ENCODE results near the gene NHSL1. TPM values are rescaled to one million over a fixed set of nuclear protein-coding genes. Genes with fewer than 3 reads are reported as not detected.

The NHSL1 gene
- total RNA-seq, 1 experiment from 2014 or later: 32.1 TPM

- H3K36me3 Mint-ChIP-seq (ENCODE audit: insufficient read depth, unreplicated experiment): no peaks in the 10 kb centered on the region
- H3K27ac Mint-ChIP-seq (ENCODE audit: low read depth, unreplicated experiment): no peak overlapping the region
- POLR2A ChIA-PET: no interaction called here
- H3K27me3 Mint-ChIP-seq (ENCODE audit: insufficient read depth, unreplicated experiment): no peaks in the 10 kb centered on the region
- CTCF ChIA-PET: interaction anchor here (1.4 to 1.8 kb wide), 2 partner anchors 8 to 18 kb away, joined by 3 to 5 read pairs; no protein-coding TSS in a partner anchor
- peaks cover 8% of the 10 kb centered on the region for H3K4me1 Mint-ChIP-seq (ENCODE audit: insufficient read depth, unreplicated experiment)
- no peaks in the 10 kb centered on the region for H3K9me3 Mint-ChIP-seq (ENCODE audit: unreplicated experiment)
- BruUV-seq (replicated peaks): no TSS peak
- H3K4me3 Mint-ChIP-seq (ENCODE audit: unreplicated experiment): no peak overlapping the region
- no peak for TF ChIP-seq CTCF (IDR thresholded peaks at IDR 0.05; ENCODE audit: unreplicated experiment)
- intact Hi-C loops (cut with micrococcal nuclease): no loop called here
- DNase-seq (ENCODE audit: unreplicated experiment): no peak
Observed at GRCh38 chr6:138502546-138502945, 3.3 kb upstream of the NHSL1 start.

GRCh38 chr6:138500867-138501446 is 1.7 kb upstream of the NHSL1 start:
- Mint-ChIP-seq H3K27ac (ENCODE audit: low read depth, unreplicated experiment) (no peak overlapping the region), H3K27me3 (ENCODE audit: insufficient read depth, unreplicated experiment) (no peaks in the 10 kb centered on the region), H3K4me3 (ENCODE audit: unreplicated experiment) (no peak overlapping the region), H3K4me1 (ENCODE audit: insufficient read depth, unreplicated experiment) (peaks cover 8% of the 10 kb centered on the region), H3K36me3 (ENCODE audit: insufficient read depth, unreplicated experiment) (no peaks in the 10 kb centered on the region), H3K9me3 (ENCODE audit: unreplicated experiment) (no peaks in the 10 kb centered on the region)
- CTCF ChIA-PET: interaction anchor here (1.1 to 3.1 kb wide), 4 partner anchors 8 to 498 kb away, joined by 4 to 15 read pairs (median 6); no protein-coding TSS in a partner anchor
- POLR2A ChIA-PET: interaction anchor here (0.6 to 0.8 kb wide), 3 partner anchors 13 to 468 kb away, joined by 3 to 6 read pairs (median 4); no protein-coding TSS in a partner anchor
- no TSS peak for BruUV-seq (replicated peaks)
- no peak for TF ChIP-seq CTCF (IDR thresholded peaks at IDR 0.05; ENCODE audit: unreplicated experiment)
- no peak for DNase-seq (ENCODE audit: unreplicated experiment)
- intact Hi-C loops (cut with micrococcal nuclease): no loop called here

- CTCF ChIA-PET: interaction anchor here (0.8 to 3.1 kb wide), 4 partner anchors 9 to 497 kb away, joined by 3 to 15 read pairs (median 6); no protein-coding TSS in a partner anchor
- Mint-ChIP-seq H3K36me3 (ENCODE audit: insufficient read depth, unreplicated experiment) (no peaks in the 10 kb centered on the region), H3K9me3 (ENCODE audit: unreplicated experiment) (no peaks in the 10 kb centered on the region), H3K4me3 (ENCODE audit: unreplicated experiment) (no peak overlapping the region), H3K27me3 (ENCODE audit: insufficient read depth, unreplicated experiment) (no peaks in the 10 kb centered on the region), H3K27ac (ENCODE audit: low read depth, unreplicated experiment) (no peak overlapping the region), H3K4me1 (ENCODE audit: insufficient read depth, unreplicated experiment) (peaks cover 8% of the 10 kb centered on the region)
- BruUV-seq (replicated peaks): no TSS peak
- no peak for DNase-seq (ENCODE audit: unreplicated experiment)
- intact Hi-C loops (cut with micrococcal nuclease): no loop called here
- POLR2A ChIA-PET: interaction anchor here (0.6 to 1.1 kb wide), 4 partner anchors 12 to 468 kb away, joined by 3 to 6 read pairs (median 4); no protein-coding TSS in a partner anchor
- no peak for TF ChIP-seq CTCF (IDR thresholded peaks at IDR 0.05; ENCODE audit: unreplicated experiment)
Observed at GRCh38 chr6:138500045-138500665, 861 bp upstream of the NHSL1 start.

GRCh38 chr6:138498629-138499302 is 528 bp downstream of the NHSL1 start:
- Mint-ChIP-seq H3K9me3 (ENCODE audit: unreplicated experiment) (no peaks in the 10 kb centered on the region), H3K36me3 (ENCODE audit: insufficient read depth, unreplicated experiment) (no peaks in the 10 kb centered on the region), H3K4me3 (ENCODE audit: unreplicated experiment) (no peak overlapping the region), H3K27me3 (ENCODE audit: insufficient read depth, unreplicated experiment) (no peaks in the 10 kb centered on the region), H3K27ac (ENCODE audit: low read depth, unreplicated experiment) (peak overlapping the region; percentile 6), H3K4me1 (ENCODE audit: insufficient read depth, unreplicated experiment) (peaks cover 10% of the 10 kb centered on the region)
- no TSS peak for BruUV-seq (replicated peaks)
- TF ChIP-seq CTCF (IDR thresholded peaks at IDR 0.05; ENCODE audit: unreplicated experiment): no peak
- ChIA-PET CTCF (interaction anchor here (1.0 to 3.1 kb wide), 5 partner anchors 9 to 382 kb away, joined by 3 to 15 read pairs (median 7); no protein-coding TSS in a partner anchor), POLR2A (interaction anchor here (1.1 to 1.3 kb wide), 3 partner anchors 31 to 94 kb away, joined by 3 to 5 read pairs (median 4); no protein-coding TSS in a partner anchor)
- intact Hi-C loops (cut with micrococcal nuclease): no loop called here
- DNase-seq (ENCODE audit: unreplicated experiment): no peak
